ENCODE results near the gene DOCK2. TPM values are rescaled to one million over a fixed set of nuclear protein-coding genes. Genes with fewer than 3 reads are reported as not detected.
"Not testable (repeated sequence)": the region's sequence is repeated elsewhere in the genome, so short reads cannot be mapped to it uniquely, and the experiment has no call there.

DOCK2 gene
- polyA plus RNA-seq, 1 experiment: 1.6 TPM

DNA sequence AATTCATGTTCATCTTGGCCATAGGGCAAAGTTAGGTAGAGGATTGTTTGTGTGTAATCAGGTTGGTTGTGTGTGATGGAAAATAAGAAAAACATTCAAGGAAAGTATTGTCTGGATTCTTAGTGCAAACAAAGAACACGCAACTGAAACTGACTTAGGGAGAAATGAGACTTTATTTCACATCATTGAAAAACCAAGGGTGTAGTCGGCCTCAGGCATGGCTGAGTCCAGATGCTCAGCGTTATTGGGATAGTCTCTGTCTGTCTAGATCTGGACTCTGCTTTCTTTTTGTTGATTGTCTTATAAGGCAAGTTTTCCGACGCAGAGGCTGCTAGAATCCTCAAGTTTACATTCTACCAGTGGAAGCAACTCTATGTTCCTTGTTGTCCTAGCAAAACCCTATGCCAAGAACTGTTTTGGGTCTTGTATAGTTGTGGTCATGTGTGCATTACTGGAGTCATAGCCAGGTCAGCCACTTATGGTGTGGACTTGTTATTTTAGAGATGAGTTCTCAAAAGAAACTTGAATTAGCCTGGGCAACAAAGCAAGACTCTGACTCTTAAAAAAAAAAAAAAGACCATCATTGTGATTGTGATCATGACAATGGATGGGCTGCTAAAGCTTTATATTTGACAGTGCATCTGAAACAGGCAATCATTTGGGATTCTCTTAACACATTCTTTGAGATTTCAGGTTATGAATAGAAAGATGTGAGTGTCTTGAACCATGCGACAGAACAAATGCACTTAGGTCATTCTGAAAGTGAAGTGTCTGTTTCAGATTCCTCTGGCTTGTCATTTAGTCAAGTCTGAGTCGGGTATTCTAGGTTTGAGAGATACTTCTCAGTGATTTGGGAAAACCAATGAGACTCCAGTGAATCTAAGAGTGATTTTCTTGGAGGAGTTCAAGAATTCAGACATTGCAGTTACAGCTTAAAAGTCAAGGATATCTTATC, 82.6 kb downstream of the DOCK2 start:
- CTCF ChIA-PET: interaction anchor here (1.8 kb wide), 1 partner anchor 261 kb away, joined by 9 read pairs; the partner anchor contains the start of gene INSYN2B
- POLR2A ChIA-PET: no interaction called here
- no peak for DNase-seq (ENCODE audit: low read depth, low spot score)

DNA sequence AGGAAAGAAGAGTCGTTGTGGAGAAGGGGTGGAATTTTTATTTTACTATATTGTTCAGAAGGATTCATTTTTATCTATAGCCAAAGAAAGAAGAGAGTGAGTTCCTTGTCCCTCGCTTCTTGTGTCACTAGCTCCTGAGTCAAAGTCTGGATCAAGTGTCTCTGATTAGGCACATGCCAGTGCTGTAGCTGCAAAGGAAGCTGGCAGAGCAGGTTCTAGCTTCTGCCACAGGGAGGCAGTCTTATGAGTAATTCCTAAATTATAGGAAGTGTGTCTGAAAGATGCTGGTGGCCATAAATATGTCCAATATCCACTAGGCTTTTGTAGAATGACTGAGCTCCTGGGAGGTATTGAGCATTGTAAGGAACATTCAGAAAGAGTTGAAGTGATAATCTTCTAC, 84.7 kb downstream of the DOCK2 start:
- TF ChIP-seq, protein P1, sequence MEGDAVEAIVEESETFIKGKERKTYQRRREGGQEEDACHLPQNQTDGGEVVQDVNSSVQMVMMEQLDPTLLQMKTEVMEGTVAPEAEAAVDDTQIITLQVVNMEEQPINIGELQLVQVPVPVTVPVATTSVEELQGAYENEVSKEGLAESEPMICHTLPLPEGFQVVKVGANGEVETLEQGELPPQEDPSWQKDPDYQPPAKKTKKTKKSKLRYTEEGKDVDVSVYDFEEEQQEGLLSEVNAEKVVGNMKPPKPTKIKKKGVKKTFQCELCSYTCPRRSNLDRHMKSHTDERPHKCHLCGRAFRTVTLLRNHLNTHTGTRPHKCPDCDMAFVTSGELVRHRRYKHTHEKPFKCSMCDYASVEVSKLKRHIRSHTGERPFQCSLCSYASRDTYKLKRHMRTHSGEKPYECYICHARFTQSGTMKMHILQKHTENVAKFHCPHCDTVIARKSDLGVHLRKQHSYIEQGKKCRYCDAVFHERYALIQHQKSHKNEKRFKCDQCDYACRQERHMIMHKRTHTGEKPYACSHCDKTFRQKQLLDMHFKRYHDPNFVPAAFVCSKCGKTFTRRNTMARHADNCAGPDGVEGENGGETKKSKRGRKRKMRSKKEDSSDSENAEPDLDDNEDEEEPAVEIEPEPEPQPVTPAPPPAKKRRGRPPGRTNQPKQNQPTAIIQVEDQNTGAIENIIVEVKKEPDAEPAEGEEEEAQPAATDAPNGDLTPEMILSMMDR (IDR thresholded peaks at IDR 0.05; ENCODE audit: low read depth, low read length): no peak
- H3K27ac ChIP-seq (ENCODE audit: low read depth, low read length): no peak overlapping the region
- H3K4me3 ChIP-seq (ENCODE audit: low read depth, low read length): no peak overlapping the region
- DNase-seq (ENCODE audit: low read depth, low spot score): no peak
- ChIA-PET POLR2A (no interaction called here), CTCF (interaction anchor here (0.5 to 1.8 kb wide), 2 partner anchors 92 to 259 kb away, joined by 9 read pairs; partner anchors contain the start of gene INSYN2B)
- no peaks in the 10 kb centered on the region for H3K27me3 ChIP-seq (ENCODE audit: control insufficient read depth, insufficient read depth, low read length)
- H3K9me3 ChIP-seq (ENCODE audit: control insufficient read depth, insufficient read depth, low read length): no peaks in the 10 kb centered on the region

More for the DNA sequence above, 82.6 kb downstream of the DOCK2 start:
- Histone ChIP-seq H3K27ac (ENCODE audit: low read depth, low read length) (no peak overlapping the region), H3K9me3 (ENCODE audit: control insufficient read depth, insufficient read depth, low read length) (no peaks in the 10 kb centered on the region), H3K27me3 (ENCODE audit: control insufficient read depth, insufficient read depth, low read length) (no peaks in the 10 kb centered on the region), H3K4me3 (ENCODE audit: low read depth, low read length) (no peak overlapping the region)
- TF ChIP-seq, protein P1 (IDR thresholded peaks at IDR 0.05; ENCODE audit: low read depth, low read length): no peak

DNA sequence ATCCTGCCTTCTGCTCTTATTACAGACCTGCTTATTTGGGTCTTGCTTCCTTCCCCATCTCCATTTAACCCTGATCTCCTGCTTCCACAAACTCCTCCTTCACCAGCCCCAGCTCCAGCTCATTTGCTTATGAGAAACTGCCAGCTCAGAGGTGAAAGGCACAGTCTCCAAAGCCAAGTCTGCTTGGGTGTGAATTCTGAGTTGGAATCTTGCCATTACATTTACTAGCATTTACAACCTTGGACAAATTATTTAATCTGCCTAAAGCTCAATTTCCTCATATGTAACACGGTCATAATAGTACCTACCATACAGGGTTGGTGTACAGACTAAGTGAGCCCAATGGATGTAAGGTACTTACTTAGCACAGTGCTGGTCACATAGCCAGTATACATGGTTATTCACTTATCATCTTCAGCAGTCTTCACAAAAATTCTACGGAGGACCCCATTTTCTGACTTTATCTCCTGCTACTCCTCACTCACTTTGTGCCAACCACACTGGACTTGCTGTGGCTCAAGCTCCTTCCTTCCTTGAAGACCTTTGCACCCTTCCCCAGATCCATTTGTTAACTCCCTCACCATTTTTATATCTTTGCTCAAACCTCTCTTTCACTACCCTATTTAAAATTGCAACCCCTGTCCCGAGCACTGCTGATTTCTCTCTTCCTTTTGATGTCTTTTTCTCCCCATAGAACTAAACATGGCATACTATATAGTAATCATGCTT, 86.2 kb downstream of the DOCK2 start:
- TF ChIP-seq, protein P1 (IDR thresholded peaks at IDR 0.05; ENCODE audit: low read depth, low read length): no peak
- DNase-seq (ENCODE audit: low read depth, low spot score): no peak
- no peak overlapping the region for H3K27ac ChIP-seq (ENCODE audit: low read depth, low read length)
- H3K27me3 ChIP-seq (ENCODE audit: control insufficient read depth, insufficient read depth, low read length): no peaks in the 10 kb centered on the region
- H3K9me3 ChIP-seq (ENCODE audit: control insufficient read depth, insufficient read depth, low read length): no peaks in the 10 kb centered on the region
- ChIA-PET CTCF (interaction anchor here (3.0 kb wide), 1 partner anchor 257 kb away, joined by 15 read pairs; the partner anchor contains the start of gene INSYN2B), POLR2A (no interaction called here)
- no peak overlapping the region for H3K4me3 ChIP-seq (ENCODE audit: low read depth, low read length)

DNA sequence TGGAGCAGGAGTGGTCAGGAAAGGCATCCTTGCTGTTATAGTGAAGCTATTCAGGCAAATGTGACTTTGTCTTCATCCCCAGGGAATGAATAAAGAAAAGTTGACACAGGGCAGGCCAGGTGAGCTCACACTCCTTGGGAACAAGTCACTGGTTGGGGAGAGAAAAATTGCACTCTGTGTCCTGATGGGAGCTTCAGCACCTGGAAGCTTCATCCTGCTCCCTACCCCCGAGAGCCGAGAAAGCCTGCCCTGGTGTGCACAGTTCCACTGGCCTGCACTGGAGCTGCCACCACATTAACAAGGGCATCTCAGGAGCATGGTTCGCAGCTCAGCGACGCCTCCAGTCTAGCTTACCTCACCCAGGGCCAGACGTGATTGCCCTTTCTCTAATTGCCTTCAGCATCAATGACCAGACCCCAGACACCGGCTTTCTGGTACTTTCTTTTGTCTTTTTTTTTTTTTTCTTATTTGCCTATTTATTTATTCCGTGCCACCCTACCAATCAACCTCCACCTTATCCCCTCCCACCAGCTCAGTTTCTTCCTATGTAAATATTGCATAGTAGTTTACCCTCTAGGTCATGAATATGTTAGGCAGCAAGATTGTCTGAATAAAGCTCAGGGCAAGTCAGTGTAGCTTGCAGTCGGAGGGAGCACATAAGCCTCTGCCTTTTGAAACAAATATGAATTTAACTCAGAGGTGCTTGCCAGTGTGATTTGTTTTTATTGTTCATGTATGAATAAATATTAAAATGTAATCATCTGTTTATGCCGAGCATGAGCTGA, 87.4 kb downstream of the DOCK2 start:
- Histone ChIP-seq H3K4me3 (ENCODE audit: low read depth, low read length) (no peak overlapping the region), H3K27ac (ENCODE audit: low read depth, low read length) (no peak overlapping the region), H3K9me3 (ENCODE audit: control insufficient read depth, insufficient read depth, low read length) (no peaks in the 10 kb centered on the region), H3K27me3 (ENCODE audit: control insufficient read depth, insufficient read depth, low read length) (no peaks in the 10 kb centered on the region)
- CTCF ChIA-PET: interaction anchor here (0.7 to 3.0 kb wide), 3 partner anchors 9 to 256 kb away, joined by 3 to 15 read pairs (median 4); partner anchors contain the start of gene INSYN2B
- TF ChIP-seq, protein P1 (IDR thresholded peaks at IDR 0.05; ENCODE audit: low read depth, low read length): no peak
- POLR2A ChIA-PET: interaction anchor here (0.6 kb wide), 1 partner anchor 47 kb away, joined by 4 read pairs; no protein-coding TSS in a partner anchor
- DNase-seq (ENCODE audit: low read depth, low spot score): no peak

DNA sequence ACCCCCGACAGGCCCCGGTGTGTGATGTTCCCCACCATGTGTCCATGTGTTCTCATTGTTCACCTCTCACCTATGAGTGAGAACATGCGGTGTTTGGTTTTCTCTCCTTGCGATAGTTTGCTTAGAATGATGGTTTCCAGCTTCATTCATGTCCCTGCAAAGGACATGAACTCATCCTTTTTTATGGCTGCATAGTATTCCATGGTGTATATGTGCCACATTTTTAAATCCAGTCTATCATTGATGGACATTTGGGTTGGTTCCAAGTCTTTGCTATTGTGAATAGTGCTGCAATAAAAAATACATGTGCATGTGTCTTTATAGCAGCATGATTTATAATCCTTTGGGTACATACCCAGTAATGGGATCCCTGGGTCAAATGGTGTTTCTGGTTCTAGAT, 88.6 kb downstream of the DOCK2 start:
- H3K4me3 ChIP-seq (ENCODE audit: low read depth, low read length); H3K27me3 ChIP-seq (ENCODE audit: control insufficient read depth, insufficient read depth, low read length); POLR2A ChIA-PET; H3K9me3 ChIP-seq (ENCODE audit: control insufficient read depth, insufficient read depth, low read length); H3K27ac ChIP-seq (ENCODE audit: low read depth, low read length); DNase-seq (ENCODE audit: low read depth, low spot score): not testable (repeated sequence)
- CTCF ChIA-PET: interaction anchor here (3.0 kb wide), 1 partner anchor 255 kb away, joined by 15 read pairs; the partner anchor contains the start of gene INSYN2B

Data from AG04450 (cell line).